K562 (cell line): Measurements from ENCODE around the gene VTN. TPM values are rescaled to one million over a fixed set of nuclear protein-coding genes. Genes with fewer than 3 reads are reported as not detected.

Source experiments
- MGA ChIP-seq: fragments of 450-650 bp; IDR thresholded peaks from 2 replicates; pipeline ENCODE4 v1.6.1; 2016; ENCODE audit warnings: mild to moderate bottlenecking, moderate library complexity
- MYC ChIP-seq, 2 experiments: fragments of 250-450 bp in 1 of 2; sonication (Bioruptor Pico) in 1 of 2; IDR thresholded peaks; 2 replicates each; pipeline versions ENCODE4 v1.5.1 to v1.6.1; 2012 to 2021; ENCODE audit warnings: low read depth in 2 of 2, borderline replicate concordance in 1 of 2, improper control_type of control experiment in 1 of 2, low read length in 1 of 2, mild to moderate bottlenecking in 1 of 2, moderate library complexity in 1 of 2
- polyA plus RNA-seq, 8 experiments: library from polyadenylated mRNA; depleted of rRNA in 4 of 8; stranded (reverse) in 5 of 8; unstranded in 3 of 8; fragments of >200 nt; fragmentation: Nextera tagmentation in 2 of 8; fragmentation: Illumina TruSeq in 1 of 8; extraction: Ambion mirVana in 2 of 8; extraction: Trizol in 1 of 8; gene quantifications; 2 replicates each; pipeline versions ENCODE4 v1.2.1 to v1.2.3, GENCODE V29; 2011 to 2014; ENCODE audit warnings: inconsistent platforms in 1 of 8, missing spikeins in 1 of 8
- total RNA-seq, 7 experiments: library from RNA; depleted of rRNA in 6 of 7; stranded (reverse); fragments of >200 nt in 6 of 7; fragmentation: Illumina TruSeq in 2 of 7; extraction: Trizol in 2 of 7; gene quantifications; 2 replicates each; pipeline versions ENCODE4 v1.2.1 to v1.2.3, GENCODE V29; 2011 to 2021; ENCODE audit warnings: low replicate concordance in 1 of 7

VTN gene
- total and polyA plus RNA-seq, 9 of the 15 experiments (the other 6 are each of a cell fraction or from before 2014, with no cell fraction given) = 0.13 to 1.0 (median 0.29) TPM; not detected in 1

GRCh38 chr17:28391401-28391800 lies 21.3 kb upstream of the VTN start (continued):
- TF ChIP-seq MGA (0 out of 2 replicates have a peak, but pooled peaks have one; percentile 17), MYC (IDR thresholded peaks at IDR 0.05; ENCODE audit: low read depth, low read length) (0 out of 2 replicates have a peak, but pooled peaks have one; percentile 35), MYC (CRISPR knock-in tag; IDR thresholded peaks at IDR 0.05; ENCODE audit: borderline replicate concordance, low read depth) (no peak)
